Activated CD8-positive, alpha-beta T cell treated with anti-CD3 and anti-CD28 coated beads for 36 hours (primary cell): ENCODE results near the gene PRKD3. TPM values are rescaled to one million over a fixed set of nuclear protein-coding genes. Genes with fewer than 3 reads are reported as not detected.

Experiments used
- ATAC-seq: fragments of 200-7000 bp; cut with Tn5 transposase; one replicate; pipeline ENCODE4 v1.10.0; 2021; ENCODE audit warnings: mild to moderate bottlenecking, moderate library complexity
- CTCF ChIA-PET: fragments of 350-600 bp; sonication (Branson Sonifier 250); formaldehyde crosslinking; loops from one replicate; lab custom pipeline; 2021; ENCODE audit warnings: antibody characterized with exemption; lab: Charles Lee
- POLR2A ChIA-PET: fragments of 350-600 bp; sonication (Branson Sonifier 250); formaldehyde crosslinking; loops from one replicate; lab custom pipeline; 2021; ENCODE audit warnings: antibody characterized with exemption; lab: Charles Lee
- DNase-seq: peaks from one replicate; pipeline ENCODE4 v3.0.0-alpha.2; 2020
- H3K27ac Mint-ChIP-seq: one replicate; pipeline ENCODE4 v1.8.0; 2021; ENCODE audit warnings: mild to moderate bottlenecking, mixed read lengths
- H3K27me3 Mint-ChIP-seq: one replicate; pipeline ENCODE4 v1.8.0; 2021; ENCODE audit warnings: mixed read lengths
- H3K36me3 Mint-ChIP-seq: one replicate; pipeline ENCODE4 v1.8.0; 2021; ENCODE audit warnings: low read depth, mixed read lengths
- H3K4me1 Mint-ChIP-seq: one replicate; pipeline ENCODE4 v1.8.0; 2021; ENCODE audit warnings: low read depth, mixed read lengths
- H3K4me3 Mint-ChIP-seq: one replicate; pipeline ENCODE4 v1.8.0; 2021; ENCODE audit warnings: mild to moderate bottlenecking, moderate library complexity, mixed read lengths
- H3K9me3 Mint-ChIP-seq: one replicate; pipeline ENCODE4 v1.8.0; 2021; ENCODE audit warnings: mixed read lengths
- intact Hi-C: fragments of 100-400 bp; cut with micrococcal nuclease; formaldehyde crosslinking; loops from one replicate; pipeline ENCODE4 v1.10.0; 2022
- total RNA-seq, 2 experiments: library from RNA; stranded (reverse); gene quantifications; one replicate each; pipeline ENCODE4 v1.2.3, GENCODE V29; 2021
- TF ChIP-seq, protein P1 (sequence below): fragments of 200-600 bp; IDR thresholded peaks from one replicate; pipeline ENCODE4 v1.8.0; 2022; ENCODE audit warnings: antibody characterized with exemption, mild to moderate bottlenecking

The PRKD3 gene
- total RNA-seq, 2 experiments from 2014 or later, result 23.8 to 25.6 TPM

GRCh38 chr2:37361994-37362698, 37.5 kb upstream of the PRKD3 start:
- Mint-ChIP-seq H3K36me3 (no peaks in the 10 kb centered on the region), H3K9me3 (no peaks in the 10 kb centered on the region), H3K27ac (no peak overlapping the region), H3K4me1 (no peaks in the 10 kb centered on the region), H3K27me3 (peaks cover 47% of the 10 kb centered on the region), H3K4me3 (no peak overlapping the region)
- ATAC-seq (no peak), DNase-seq (no peak)
- CTCF ChIA-PET, result interaction anchor here (0.9 to 1.2 kb wide), 2 partner anchors 28 to 193 kb away, joined by 3 to 4 read pairs; no protein-coding TSS in a partner anchor
- TF ChIP-seq, protein P1, sequence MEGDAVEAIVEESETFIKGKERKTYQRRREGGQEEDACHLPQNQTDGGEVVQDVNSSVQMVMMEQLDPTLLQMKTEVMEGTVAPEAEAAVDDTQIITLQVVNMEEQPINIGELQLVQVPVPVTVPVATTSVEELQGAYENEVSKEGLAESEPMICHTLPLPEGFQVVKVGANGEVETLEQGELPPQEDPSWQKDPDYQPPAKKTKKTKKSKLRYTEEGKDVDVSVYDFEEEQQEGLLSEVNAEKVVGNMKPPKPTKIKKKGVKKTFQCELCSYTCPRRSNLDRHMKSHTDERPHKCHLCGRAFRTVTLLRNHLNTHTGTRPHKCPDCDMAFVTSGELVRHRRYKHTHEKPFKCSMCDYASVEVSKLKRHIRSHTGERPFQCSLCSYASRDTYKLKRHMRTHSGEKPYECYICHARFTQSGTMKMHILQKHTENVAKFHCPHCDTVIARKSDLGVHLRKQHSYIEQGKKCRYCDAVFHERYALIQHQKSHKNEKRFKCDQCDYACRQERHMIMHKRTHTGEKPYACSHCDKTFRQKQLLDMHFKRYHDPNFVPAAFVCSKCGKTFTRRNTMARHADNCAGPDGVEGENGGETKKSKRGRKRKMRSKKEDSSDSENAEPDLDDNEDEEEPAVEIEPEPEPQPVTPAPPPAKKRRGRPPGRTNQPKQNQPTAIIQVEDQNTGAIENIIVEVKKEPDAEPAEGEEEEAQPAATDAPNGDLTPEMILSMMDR, result no peak
- POLR2A ChIA-PET, result interaction anchor here (1.2 to 2.6 kb wide), 3 partner anchors 10 to 38 kb away, joined by 3 to 6 read pairs (median 3); partner anchors contain the start of gene PRKD3
- intact Hi-C loops, result no loop called here

- ChIA-PET CTCF (interaction anchor here (0.9 to 1.7 kb wide), 4 partner anchors 19 to 193 kb away, joined by 3 to 4 read pairs (median 4); no protein-coding TSS in a partner anchor), POLR2A (interaction anchor here (1.2 to 2.6 kb wide), 3 partner anchors 9 to 37 kb away, joined by 3 to 6 read pairs (median 3); partner anchors contain the start of gene PRKD3)
- no peaks in the 10 kb centered on the region for H3K4me1 Mint-ChIP-seq
- intact Hi-C loops, result no loop called here
- H3K27me3 Mint-ChIP-seq, result peaks cover 51% of the 10 kb centered on the region
- DNase-seq, result no peak
- H3K36me3 Mint-ChIP-seq, result no peaks in the 10 kb centered on the region
- no peaks in the 10 kb centered on the region for H3K9me3 Mint-ChIP-seq
- no peak for ATAC-seq
- TF ChIP-seq, protein P1, result no peak
- no peak overlapping the region for H3K4me3 Mint-ChIP-seq
- H3K27ac Mint-ChIP-seq, result no peak overlapping the region
These were observed 36.7 kb upstream of the PRKD3 start for GRCh38 chr2:37361216-37361815.

- no peaks in the 10 kb centered on the region for H3K9me3 Mint-ChIP-seq
- no peak overlapping the region for H3K4me3 Mint-ChIP-seq
- H3K27me3 Mint-ChIP-seq, result peaks cover 63% of the 10 kb centered on the region
- POLR2A ChIA-PET, result no interaction called here
- TF ChIP-seq, protein P1, result no peak
- no peaks in the 10 kb centered on the region for H3K4me1 Mint-ChIP-seq
- CTCF ChIA-PET, result no interaction called here
- no peak overlapping the region for H3K27ac Mint-ChIP-seq
- no peaks in the 10 kb centered on the region for H3K36me3 Mint-ChIP-seq
- DNase-seq, result no peak
- no peak for ATAC-seq
- intact Hi-C loops, result no loop called here
These were observed 33.8 kb upstream of the PRKD3 start for GRCh38 chr2:37358466-37358865.

DNA sequence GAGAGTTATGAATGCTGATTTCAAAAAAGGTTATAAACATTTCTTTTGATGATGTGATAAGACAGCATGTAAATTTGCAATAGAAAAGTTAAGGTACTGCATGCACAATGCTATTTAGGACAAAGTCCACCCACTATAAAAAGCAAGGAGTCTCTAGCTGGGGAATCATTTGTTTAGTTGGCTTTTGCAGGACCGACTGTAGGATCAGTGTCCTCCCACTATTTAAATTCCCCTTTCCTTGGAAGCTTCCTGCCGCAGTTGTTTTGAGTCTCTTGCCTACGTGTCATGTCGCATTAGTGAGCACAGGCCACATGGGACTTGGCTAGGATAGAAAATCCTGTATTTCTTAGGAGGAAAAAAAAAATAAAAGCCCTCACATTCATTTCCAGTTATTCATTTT, 32.9 kb upstream of the PRKD3 start:
- DNase-seq (no peak), ATAC-seq (no peak)
- Mint-ChIP-seq H3K4me3 (no peak overlapping the region), H3K36me3 (no peaks in the 10 kb centered on the region), H3K27me3 (peaks cover 63% of the 10 kb centered on the region), H3K4me1 (no peaks in the 10 kb centered on the region), H3K9me3 (no peaks in the 10 kb centered on the region), H3K27ac (no peak overlapping the region)
- CTCF ChIA-PET, result no interaction called here
- intact Hi-C loops, result no loop called here
- TF ChIP-seq, protein P1, result no peak
- POLR2A ChIA-PET, result no interaction called here

DNA sequence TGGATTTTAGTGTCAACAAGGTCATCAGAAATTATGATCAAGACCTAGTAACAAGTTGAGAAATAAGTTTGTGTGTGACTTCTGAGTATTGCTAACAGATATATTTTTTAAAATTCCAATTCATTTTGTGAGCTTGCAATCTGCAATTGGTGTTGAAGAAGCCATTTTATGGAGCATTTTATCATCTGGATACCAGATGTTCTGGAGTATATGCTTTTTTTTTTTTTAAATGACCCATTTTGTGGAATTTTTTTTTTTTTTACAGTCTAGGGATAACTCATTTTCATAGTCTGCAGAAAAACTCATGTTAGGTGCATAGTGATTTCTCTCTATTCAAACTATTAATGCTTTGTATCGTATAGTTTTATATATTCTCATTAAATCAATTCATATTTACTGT, 32.4 kb upstream of the PRKD3 start:
- POLR2A ChIA-PET, result no interaction called here
- H3K9me3 Mint-ChIP-seq, result no peaks in the 10 kb centered on the region
- peaks cover 59% of the 10 kb centered on the region for H3K27me3 Mint-ChIP-seq

More for the DNA sequence above, 32.4 kb upstream of the PRKD3 start:
- Mint-ChIP-seq H3K4me1 (no peaks in the 10 kb centered on the region), H3K36me3 (no peaks in the 10 kb centered on the region), H3K4me3 (no peak overlapping the region), H3K27ac (no peak overlapping the region)
- ATAC-seq, result no peak
- CTCF ChIA-PET, result no interaction called here
- no peak for DNase-seq
- intact Hi-C loops, result no loop called here
- TF ChIP-seq, protein P1, result no peak
